ENCODE measurements around the gene STX2. TPM values are rescaled to one million over a fixed set of nuclear protein-coding genes. Genes with fewer than 3 reads are reported as not detected.
"Not testable (repeated sequence)": the region's sequence is repeated elsewhere in the genome, so short reads cannot be mapped to it uniquely, and the experiment has no call there.

Gene STX2
- total and polyA plus RNA-seq, 10 of the 15 experiments (the other 5 are each of a cell fraction or from before 2014, with no cell fraction given): 6.0 to 22.2 (median 10.0) TPM

DNA sequence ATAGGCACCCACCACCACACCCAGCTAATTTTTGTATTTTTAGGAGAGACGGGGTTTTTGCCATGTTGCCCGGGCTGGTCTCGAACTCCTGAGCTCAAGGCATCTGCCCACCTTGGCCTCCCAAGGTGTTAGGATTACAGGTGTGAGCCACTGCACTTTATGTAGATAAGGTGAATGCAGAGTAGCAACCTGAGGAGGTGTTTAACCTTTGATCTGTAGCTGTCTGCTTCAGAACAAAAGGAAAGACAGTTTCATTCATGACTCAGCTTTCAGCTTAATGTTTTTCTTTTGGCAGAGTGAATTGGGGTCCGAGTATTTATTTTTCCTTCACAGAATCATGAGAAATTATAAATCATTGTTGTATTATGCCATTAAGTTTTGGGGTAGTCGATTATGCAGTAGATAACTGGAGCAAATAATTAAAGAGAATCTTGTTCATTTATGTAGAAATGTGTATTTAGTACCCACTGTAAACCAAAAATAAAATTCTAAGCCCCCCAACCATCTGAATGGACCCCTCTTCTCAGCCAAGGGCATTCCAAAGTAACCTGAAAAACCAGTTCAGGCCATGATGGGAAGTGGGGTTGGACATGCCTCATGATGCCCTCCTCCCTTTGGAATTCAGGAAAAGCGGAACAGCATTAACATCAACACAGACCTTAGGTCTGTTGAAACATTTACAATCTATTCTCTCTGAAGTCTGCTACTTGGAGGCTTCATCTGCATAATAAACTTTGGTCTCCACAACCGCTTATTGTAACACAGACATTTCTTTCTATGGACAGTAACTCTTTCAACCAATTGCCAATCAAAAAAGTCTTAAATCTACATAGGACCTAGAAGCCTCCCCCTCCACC, 10.7 kb upstream of the STX2 start:
- CTCF ChIA-PET: interaction anchor here (1.2 kb wide), 1 partner anchor 255 kb away, joined by 3 read pairs; no protein-coding TSS in a partner anchor

DNA sequence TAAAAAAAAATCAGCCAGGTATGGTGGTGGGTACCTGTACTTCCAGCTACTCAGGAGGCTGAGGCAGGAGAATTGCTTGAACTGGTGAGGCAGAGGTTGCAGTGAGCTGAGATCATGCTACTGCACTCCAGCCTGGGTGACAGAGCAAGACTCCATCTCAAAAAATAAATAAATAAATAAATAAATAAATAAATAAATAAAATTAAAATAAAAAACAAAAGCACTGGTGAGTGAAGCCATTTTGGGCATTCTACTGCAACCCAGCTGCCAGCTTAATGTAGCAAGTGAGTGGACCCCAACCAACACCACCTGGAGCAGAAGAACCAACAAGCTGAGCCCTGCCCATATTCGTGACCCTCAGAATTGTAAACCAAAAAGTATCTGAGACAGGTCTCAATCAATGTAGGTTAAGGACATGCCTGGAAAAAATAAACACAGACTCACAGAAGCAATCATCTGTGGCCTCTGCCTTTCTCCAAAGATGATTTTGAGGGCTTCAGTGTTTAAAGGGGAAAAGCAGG, 9.8 kb upstream of the STX2 start:
- RAD21 ChIA-PET (ENCODE audit: unreplicated experiment); H4K20me1 ChIP-seq (ENCODE audit: control insufficient read depth, insufficient read depth); H3K9me3 ChIP-seq (replicated peaks; ENCODE audit: control insufficient read depth, insufficient read depth, low read length); FAIRE-seq; H3K4me3 ChIP-seq; H3K79me2 ChIP-seq (ENCODE audit: control insufficient read depth, insufficient read depth, low read length); DNase-seq (ENCODE audit: low read depth, low spot score); H3K4me2 ChIP-seq (ENCODE audit: control insufficient read depth, insufficient read depth); intact Hi-C loops (cut with micrococcal nuclease; ENCODE audit: unreplicated experiment); in situ Hi-C loops (cut with MboI); H3K9ac ChIP-seq (ENCODE audit: control insufficient read depth, insufficient read depth, low read length); H2AFZ ChIP-seq (ENCODE audit: control insufficient read depth, low read depth, low read length); H3K4me1 ChIP-seq (ENCODE audit: control insufficient read depth, insufficient read depth, low read length); H3K27ac ChIP-seq (ENCODE audit: control insufficient read depth, insufficient read depth); CTCF ChIA-PET; POLR2A ChIA-PET; H3K36me3 ChIP-seq (ENCODE audit: control insufficient read depth in 2 of 2, insufficient read depth in 2 of 2, low read length in 1 of 2); BruUV-seq (replicated peaks); SMC1A ChIA-PET (ENCODE audit: uncharacterized antibody, unreplicated experiment); H3K27me3 ChIP-seq (replicated peaks in 1 of 2; ENCODE audit: control insufficient read depth in 2 of 2, insufficient read depth in 2 of 2, low read length in 1 of 2); ATAC-seq: not testable (repeated sequence)
- WGBS (ENCODE audit: insufficient coverage, insufficient replicate concordance, low lambda C conversion rate, missing lambda C conversion rate): 0% methylated on average over 1 of the region's 1 CpG

More for the DNA sequence above, 10.7 kb upstream of the STX2 start:
- no peaks in the 10 kb centered on the region for H4K20me1 ChIP-seq (ENCODE audit: control insufficient read depth, insufficient read depth)
- no peak for FAIRE-seq
- H3K27ac ChIP-seq (ENCODE audit: control insufficient read depth, insufficient read depth): no peak overlapping the region
- ChIA-PET SMC1A (ENCODE audit: uncharacterized antibody, unreplicated experiment) (no interaction called here), POLR2A (no interaction called here), RAD21 (ENCODE audit: unreplicated experiment) (no interaction called here)
- no peak overlapping the region for H3K9ac ChIP-seq (ENCODE audit: control insufficient read depth, insufficient read depth, low read length)
- in situ Hi-C loops (cut with MboI): no loop called here
- no TSS peak for BruUV-seq (replicated peaks)
- H3K36me3 ChIP-seq (ENCODE audit: control insufficient read depth in 2 of 2, insufficient read depth in 2 of 2, low read length in 1 of 2): no peaks in the 10 kb centered on the region
- intact Hi-C loops (cut with micrococcal nuclease; ENCODE audit: unreplicated experiment): no loop called here
- DNase-seq (ENCODE audit: low read depth, low spot score): no peak
- no peaks in the 10 kb centered on the region; a peak in 1 of 4 replicates for H3K27me3 ChIP-seq (replicated peaks in 1 of 2; ENCODE audit: control insufficient read depth in 2 of 2, insufficient read depth in 2 of 2, low read length in 1 of 2)
- no peak for ATAC-seq
- H3K9me3 ChIP-seq (replicated peaks; ENCODE audit: control insufficient read depth, insufficient read depth, low read length): no peaks in the 10 kb centered on the region
- no peak for TF ChIP-seq SIN3A (IDR thresholded peaks at IDR 0.05; ENCODE audit: low read depth, low read length)
- no peak overlapping the region for H2AFZ ChIP-seq (ENCODE audit: control insufficient read depth, low read depth, low read length)
- H3K4me3 ChIP-seq: no peak overlapping the region
- no peak overlapping the region for H3K4me2 ChIP-seq (ENCODE audit: control insufficient read depth, insufficient read depth)
- no peaks in the 10 kb centered on the region for H3K79me2 ChIP-seq (ENCODE audit: control insufficient read depth, insufficient read depth, low read length)
- no peaks in the 10 kb centered on the region for H3K4me1 ChIP-seq (ENCODE audit: control insufficient read depth, insufficient read depth, low read length)
- whole genome bisulfite sequencing (ENCODE audit: insufficient coverage, insufficient replicate concordance, low lambda C conversion rate, missing lambda C conversion rate): 36% methylated on average over 7 of the region's 7 CpGs

GRCh38 chr12:130848105-130848504, 9.1 kb upstream of the STX2 start:
- DNase-seq (ENCODE audit: low read depth, low spot score); ATAC-seq; in situ Hi-C loops (cut with MboI); H3K27me3 ChIP-seq (replicated peaks in 1 of 2; ENCODE audit: control insufficient read depth in 2 of 2, insufficient read depth in 2 of 2, low read length in 1 of 2); H3K36me3 ChIP-seq (ENCODE audit: control insufficient read depth in 2 of 2, insufficient read depth in 2 of 2, low read length in 1 of 2); H3K4me1 ChIP-seq (ENCODE audit: control insufficient read depth, insufficient read depth, low read length); H2AFZ ChIP-seq (ENCODE audit: control insufficient read depth, low read depth, low read length); H3K4me3 ChIP-seq; H3K4me2 ChIP-seq (ENCODE audit: control insufficient read depth, insufficient read depth); H3K9ac ChIP-seq (ENCODE audit: control insufficient read depth, insufficient read depth, low read length); H3K9me3 ChIP-seq (replicated peaks; ENCODE audit: control insufficient read depth, insufficient read depth, low read length); BruUV-seq (replicated peaks); H3K79me2 ChIP-seq (ENCODE audit: control insufficient read depth, insufficient read depth, low read length); intact Hi-C loops (cut with micrococcal nuclease; ENCODE audit: unreplicated experiment); POLR2A ChIA-PET; RAD21 ChIA-PET (ENCODE audit: unreplicated experiment); SMC1A ChIA-PET (ENCODE audit: uncharacterized antibody, unreplicated experiment); H3K27ac ChIP-seq (ENCODE audit: control insufficient read depth, insufficient read depth); H4K20me1 ChIP-seq (ENCODE audit: control insufficient read depth, insufficient read depth); CTCF ChIA-PET; FAIRE-seq: not testable (repeated sequence)
- WGBS (ENCODE audit: insufficient coverage, insufficient replicate concordance, low lambda C conversion rate, missing lambda C conversion rate): 67% methylated on average over 6 of the region's 6 CpGs

All from GM12878 (cell line).